ENCODE data around the gene KRT83. TPM values are rescaled to one million over a fixed set of nuclear protein-coding genes. Genes with fewer than 3 reads are reported as not detected.

KRT83 gene
- total and polyA plus RNA-seq, 10 of the 15 experiments (the other 5 are each of a cell fraction or from before 2014, with no cell fraction given), result not detected

GRCh38 chr12:52336641-52337040, 15.4 kb upstream of the KRT83 start:
- FAIRE-seq, result no peak
- no TSS peak for BruUV-seq (replicated peaks)
- Histone ChIP-seq H3K79me2 (ENCODE audit: control insufficient read depth, insufficient read depth, low read length) (no peaks in the 10 kb centered on the region), H4K20me1 (ENCODE audit: control insufficient read depth, insufficient read depth) (no peaks in the 10 kb centered on the region), H3K4me2 (ENCODE audit: control insufficient read depth, insufficient read depth) (no peak overlapping the region), H3K9me3 (replicated peaks; ENCODE audit: control insufficient read depth, insufficient read depth, low read length) (no peaks in the 10 kb centered on the region; the same call in 2 of the 3 replicates), H3K4me3 (no peak overlapping the region), H2AFZ (ENCODE audit: control insufficient read depth, low read depth, low read length) (no peak overlapping the region), H3K27ac (ENCODE audit: control insufficient read depth, insufficient read depth) (no peak overlapping the region), H3K4me1 (ENCODE audit: control insufficient read depth, insufficient read depth, low read length) (no peaks in the 10 kb centered on the region), H3K27me3 (replicated peaks in 1 of 2; ENCODE audit: control insufficient read depth in 2 of 2, insufficient read depth in 2 of 2, low read length in 1 of 2) (peaks cover 0 to 2% of the 10 kb centered on the region in 2 experiments; a peak in 2 of 4 replicates), H3K36me3 (ENCODE audit: control insufficient read depth in 2 of 2, insufficient read depth in 2 of 2, low read length in 1 of 2) (no peaks in the 10 kb centered on the region), H3K9ac (ENCODE audit: control insufficient read depth, insufficient read depth, low read length) (no peak overlapping the region)
- ChIA-PET SMC1A (ENCODE audit: uncharacterized antibody, unreplicated experiment) (interaction anchor here (0.9 kb wide), 1 partner anchor 168 kb away, joined by 3 read pairs; no protein-coding TSS in a partner anchor), RAD21 (ENCODE audit: unreplicated experiment) (no interaction called here), CTCF (interaction anchor here (1.0 to 2.2 kb wide), 3 partner anchors 9 to 15 kb away, joined by 3 to 7 read pairs (median 3); no protein-coding TSS in a partner anchor), POLR2A (interaction anchor here (1.2 kb wide), 1 partner anchor 11 kb away, joined by 3 read pairs; no protein-coding TSS in a partner anchor)
- DNase-seq (ENCODE audit: low read depth, low spot score), result no peak
- in situ Hi-C loops (cut with MboI), result no loop called here
- ATAC-seq, result no peak
- intact Hi-C loops (cut with micrococcal nuclease; ENCODE audit: unreplicated experiment), result no loop called here
- 0% methylated on average over 2 of the region's 2 CpGs for WGBS (ENCODE audit: insufficient coverage, insufficient replicate concordance, low lambda C conversion rate, missing lambda C conversion rate)
- TF ChIP-seq HCFC1 (IDR thresholded peaks at IDR 0.05; ENCODE audit: low read length) (no peak), WRNIP1 (IDR thresholded peaks at IDR 0.05; ENCODE audit: borderline replicate concordance, low read depth, low read length) (no peak), CBX5 (IDR thresholded peaks at IDR 0.05; ENCODE audit: low read depth) (no peak)

DNA sequence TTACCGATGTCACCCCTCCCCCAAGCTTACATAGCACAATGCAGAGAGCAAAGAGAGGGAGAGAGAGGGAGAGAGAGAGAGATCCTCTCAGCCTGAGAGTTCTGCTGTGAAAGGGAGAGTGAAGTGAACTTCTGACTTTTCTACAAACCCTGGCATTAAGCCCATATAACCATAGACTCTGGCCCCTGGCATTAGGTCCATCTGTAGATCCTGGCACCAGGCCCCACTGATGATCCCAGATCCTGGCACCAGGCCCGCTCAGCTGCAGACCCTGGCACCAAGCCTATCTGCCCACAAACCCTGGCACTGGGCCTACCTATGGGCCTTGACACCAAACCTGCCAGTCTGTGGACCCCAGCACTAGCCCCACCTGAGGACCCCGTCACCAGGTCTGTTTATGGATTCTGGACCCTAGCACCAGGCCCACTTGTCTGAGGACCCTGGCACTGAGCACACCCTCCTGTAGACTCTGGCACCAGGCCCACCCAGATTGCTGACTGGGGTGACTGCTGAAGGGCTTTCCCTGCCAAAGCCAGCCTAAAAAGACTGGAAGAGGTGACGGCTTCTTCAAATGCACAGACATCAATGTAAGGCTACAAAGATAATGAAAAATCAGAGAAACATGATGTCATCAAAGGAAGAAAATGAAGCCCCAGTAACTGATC, 14.5 kb upstream of the KRT83 start:
- POLR2A ChIA-PET, result no interaction called here
- DNase-seq (ENCODE audit: low read depth, low spot score) (no peak), FAIRE-seq (no peak), ATAC-seq (no peak)
- RAD21 ChIA-PET (ENCODE audit: unreplicated experiment), result no interaction called here
- in situ Hi-C loops (cut with MboI) (no loop called here), intact Hi-C loops (cut with micrococcal nuclease; ENCODE audit: unreplicated experiment) (no loop called here)
- Histone ChIP-seq H3K36me3 (ENCODE audit: control insufficient read depth in 2 of 2, insufficient read depth in 2 of 2, low read length in 1 of 2) (no peaks in the 10 kb centered on the region), H4K20me1 (ENCODE audit: control insufficient read depth, insufficient read depth) (no peaks in the 10 kb centered on the region), H3K9me3 (replicated peaks; ENCODE audit: control insufficient read depth, insufficient read depth, low read length) (no peaks in the 10 kb centered on the region; the same call in 2 of the 3 replicates), H3K79me2 (ENCODE audit: control insufficient read depth, insufficient read depth, low read length) (no peaks in the 10 kb centered on the region), H3K9ac (ENCODE audit: control insufficient read depth, insufficient read depth, low read length) (no peak overlapping the region), H3K4me1 (ENCODE audit: control insufficient read depth, insufficient read depth, low read length) (no peaks in the 10 kb centered on the region), H3K4me3 (no peak overlapping the region), H3K27ac (ENCODE audit: control insufficient read depth, insufficient read depth) (no peak overlapping the region), H3K27me3 (replicated peaks in 1 of 2; ENCODE audit: control insufficient read depth in 2 of 2, insufficient read depth in 2 of 2, low read length in 1 of 2) (peaks cover 0 to 2% of the 10 kb centered on the region in 2 experiments; a peak in 2 of 4 replicates), H3K4me2 (ENCODE audit: control insufficient read depth, insufficient read depth) (no peak overlapping the region), H2AFZ (ENCODE audit: control insufficient read depth, low read depth, low read length) (no peak overlapping the region)
- BruUV-seq (replicated peaks), result no TSS peak
- CTCF ChIA-PET, result interaction anchor here (0.8 to 0.9 kb wide), 2 partner anchors 50 to 57 kb away, joined by 3 read pairs; no protein-coding TSS in a partner anchor
- WGBS (ENCODE audit: insufficient coverage, insufficient replicate concordance, low lambda C conversion rate, missing lambda C conversion rate), result 53% methylated on average over 4 of the region's 4 CpGs
- SMC1A ChIA-PET (ENCODE audit: uncharacterized antibody, unreplicated experiment), result no interaction called here
- TF ChIP-seq POU2F2 (IDR thresholded peaks at IDR 0.05; ENCODE audit: borderline replicate concordance, low read depth, low read length), result no peak
- no peak for TF ChIP-seq SMC3 (IDR thresholded peaks at IDR 0.05; ENCODE audit: borderline replicate concordance, low read length)
- no peak for TF ChIP-seq CUX1 (IDR thresholded peaks at IDR 0.05; ENCODE audit: insufficient replicate concordance, low read depth, low read length)
- no peak for TF ChIP-seq SUPT20H (IDR thresholded peaks at IDR 0.05; ENCODE audit: borderline replicate concordance, control insufficient read depth, low read depth, low read length)
- TF ChIP-seq HSF1 (IDR thresholded peaks at IDR 0.05; ENCODE audit: low read depth, low read length), result no peak

Data from GM12878 (cell line).